Transverse colon (tissue), 3 donors: ENCODE measurements around the gene C19orf67.

Experiments
- CTCF ChIP-seq, 5 experiments: fragments of 200-600 bp in 3 of 5; fragments of 450-650 bp in 2 of 5; sonication (generic) in 3 of 5; IDR thresholded peaks; 1 replicate in 2 of 5; 2 replicates in 3 of 5; pipeline ENCODE4 v1.5.1; 2016 to 2017; ENCODE audit warnings: antibody characterized with exemption in 5 of 5, inconsistent platforms in 3 of 5, mild to moderate bottlenecking in 2 of 5, moderate library complexity in 1 of 5
- EP300 ChIP-seq: sonication (generic); formaldehyde crosslinking; IDR thresholded peaks from one replicate; pipeline ENCODE4 v1.6.1; 2017; ENCODE audit warnings: antibody characterized with exemption, low read depth
- POLR2A ChIP-seq: fragments of 450-650 bp; IDR thresholded peaks from one replicate; pipeline ENCODE4 v1.6.1; 2016; ENCODE audit warnings: antibody characterized with exemption, mild to moderate bottlenecking, moderate library complexity

GRCh38 chr19:14059652-14060155, 25.9 kb downstream of the C19orf67 start:
- TF ChIP-seq POLR2A (no peak), CTCF (IDR thresholded peaks at IDR 0.05) (no peak), EP300 (no peak)
